Calu3 (cell line): ENCODE data around the gene RND3. TPM values are rescaled to one million over a fixed set of nuclear protein-coding genes. Genes with fewer than 3 reads are reported as not detected.

Source experiments
- BruUV-seq: library from RNA; stranded (reverse); fragments of 400-500 nt; replicated peaks from 2 replicates; lab custom pipeline; 2021; lab: Mats Ljungman, UMichigan
- CTCF ChIA-PET: fragments of 300-600 bp; sonication (Branson Sonifier 250); formaldehyde crosslinking; loops from one replicate; lab custom pipeline; 2022; ENCODE audit warnings: antibody characterized with exemption; lab: Charles Lee
- DNase-seq: peaks from one replicate; pipeline ENCODE4 v3.0.0; 2022
- H3K27ac Mint-ChIP-seq: one replicate; pipeline ENCODE4 v1.8.0; 2022; ENCODE audit warnings: mixed read lengths; ENCODE audit not compliant: unreplicated experiment
- H3K27me3 Mint-ChIP-seq: one replicate; pipeline ENCODE4 v1.8.0; 2022; ENCODE audit warnings: mixed read lengths; ENCODE audit not compliant: unreplicated experiment
- H3K36me3 Mint-ChIP-seq: one replicate; pipeline ENCODE4 v1.8.0; 2022; ENCODE audit warnings: mild to moderate bottlenecking, moderate library complexity, mixed read lengths; ENCODE audit not compliant: insufficient read depth, unreplicated experiment
- H3K4me1 Mint-ChIP-seq: one replicate; pipeline ENCODE4 v1.8.0; 2022; ENCODE audit warnings: mild to moderate bottlenecking, low read depth, mixed read lengths; ENCODE audit not compliant: unreplicated experiment
- H3K4me3 Mint-ChIP-seq: one replicate; pipeline ENCODE4 v1.8.0; 2022; ENCODE audit warnings: mild to moderate bottlenecking, low read depth, moderate library complexity, mixed read lengths; ENCODE audit not compliant: unreplicated experiment
- H3K9me3 Mint-ChIP-seq: one replicate; pipeline ENCODE4 v1.8.0; 2022; ENCODE audit warnings: low read depth, mixed read lengths; ENCODE audit not compliant: unreplicated experiment
- intact Hi-C: fragments of 100-400 bp; cut with micrococcal nuclease; formaldehyde crosslinking; loops from one replicate; pipeline ENCODE4 v1.10.0; 2022; ENCODE audit not compliant: unreplicated experiment
- total RNA-seq: library from RNA; stranded (reverse); gene quantifications from 2 replicates; pipeline ENCODE4 v1.2.3, GENCODE V29; 2022
- TF ChIP-seq, protein P1 (sequence below): fragments of 200-600 bp; IDR thresholded peaks from one replicate; pipeline ENCODE4 v1.8.0; 2022; ENCODE audit warnings: antibody characterized with exemption; ENCODE audit not compliant: unreplicated experiment

RND3 gene
- total RNA-seq, 1 experiment from 2014 or later: 118 TPM

DNA sequence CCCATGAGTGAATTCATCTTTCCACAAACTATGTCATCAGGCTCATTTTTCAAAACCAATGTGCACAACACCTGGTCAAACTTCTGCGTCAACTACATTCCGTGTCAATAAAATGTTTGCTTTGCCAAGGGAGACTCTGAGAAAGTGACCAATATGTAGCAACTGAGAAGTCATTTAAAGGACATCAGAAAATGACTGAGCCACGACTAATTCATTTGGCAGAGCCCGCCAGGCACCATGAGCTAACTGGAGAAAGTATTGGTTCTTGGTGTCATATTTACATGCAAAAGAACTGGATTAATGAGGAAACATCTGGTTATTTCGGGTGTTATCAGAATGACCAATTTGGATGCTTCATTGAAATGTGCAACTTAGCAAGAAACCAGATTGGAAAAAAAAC is 7.2 kb downstream of the RND3 start:
- CTCF ChIA-PET: interaction anchor here (0.6 to 0.7 kb wide), 2 partner anchors 547 to 882 kb away, joined by 3 to 6 read pairs; no protein-coding TSS in a partner anchor

DNA sequence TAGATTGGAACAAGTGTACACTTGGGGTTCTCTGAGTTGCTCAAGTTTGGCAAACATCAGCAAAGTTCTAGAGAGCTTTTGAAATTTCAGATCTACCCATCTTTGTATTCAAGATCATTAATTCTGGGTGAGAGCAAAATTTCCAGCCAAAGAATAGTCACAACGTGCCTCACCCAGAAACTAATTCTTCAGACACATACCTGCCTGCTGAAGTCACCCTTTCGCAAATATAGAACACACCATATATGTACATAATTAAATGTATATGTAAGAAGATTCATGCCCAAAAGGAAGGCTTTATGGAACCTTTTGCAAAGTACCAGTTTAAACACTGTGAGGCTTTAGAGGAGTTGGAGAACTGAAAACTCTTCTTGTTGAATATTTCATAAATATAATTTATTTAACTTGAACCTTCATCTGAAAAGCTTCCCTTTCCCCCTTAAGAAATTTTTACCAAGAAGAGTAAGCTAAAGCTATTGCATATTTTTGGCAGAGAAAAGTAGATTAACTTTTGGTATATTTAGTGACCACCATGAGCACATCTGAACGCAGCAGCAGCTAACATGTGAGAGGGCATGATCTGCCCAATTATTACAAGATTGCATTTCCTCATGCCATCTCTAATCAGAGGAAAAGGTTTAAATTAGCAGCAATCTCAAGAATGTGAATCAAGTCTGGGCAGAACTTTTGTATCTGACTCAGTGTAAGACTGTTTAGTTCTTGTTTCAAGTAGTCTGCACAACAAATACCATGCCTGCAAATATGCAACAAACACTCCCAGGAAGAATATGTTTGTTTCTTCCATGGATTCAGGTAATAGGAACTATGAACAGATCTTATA is 8.2 kb downstream of the RND3 start:
- Mint-ChIP-seq H3K27me3 (no peaks in the 10 kb centered on the region), H3K4me3 (peak overlapping the region; percentile 94), H3K36me3 (peaks cover 100% of the 10 kb centered on the region), H3K9me3 (no peaks in the 10 kb centered on the region), H3K4me1 (peaks cover 63% of the 10 kb centered on the region), H3K27ac (peak overlapping the region; percentile 94)
- TF ChIP-seq, protein P1, sequence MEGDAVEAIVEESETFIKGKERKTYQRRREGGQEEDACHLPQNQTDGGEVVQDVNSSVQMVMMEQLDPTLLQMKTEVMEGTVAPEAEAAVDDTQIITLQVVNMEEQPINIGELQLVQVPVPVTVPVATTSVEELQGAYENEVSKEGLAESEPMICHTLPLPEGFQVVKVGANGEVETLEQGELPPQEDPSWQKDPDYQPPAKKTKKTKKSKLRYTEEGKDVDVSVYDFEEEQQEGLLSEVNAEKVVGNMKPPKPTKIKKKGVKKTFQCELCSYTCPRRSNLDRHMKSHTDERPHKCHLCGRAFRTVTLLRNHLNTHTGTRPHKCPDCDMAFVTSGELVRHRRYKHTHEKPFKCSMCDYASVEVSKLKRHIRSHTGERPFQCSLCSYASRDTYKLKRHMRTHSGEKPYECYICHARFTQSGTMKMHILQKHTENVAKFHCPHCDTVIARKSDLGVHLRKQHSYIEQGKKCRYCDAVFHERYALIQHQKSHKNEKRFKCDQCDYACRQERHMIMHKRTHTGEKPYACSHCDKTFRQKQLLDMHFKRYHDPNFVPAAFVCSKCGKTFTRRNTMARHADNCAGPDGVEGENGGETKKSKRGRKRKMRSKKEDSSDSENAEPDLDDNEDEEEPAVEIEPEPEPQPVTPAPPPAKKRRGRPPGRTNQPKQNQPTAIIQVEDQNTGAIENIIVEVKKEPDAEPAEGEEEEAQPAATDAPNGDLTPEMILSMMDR: no peak
- TSS peak; percentile 54 for BruUV-seq
- CTCF ChIA-PET: interaction anchor here (0.7 kb wide), 1 partner anchor 660 kb away, joined by 3 read pairs; no protein-coding TSS in a partner anchor
- intact Hi-C loops: loop anchor here (2.0 kb wide), 2 partner anchors 264 to 490 kb away; no protein-coding TSS in a partner anchor
- DNase-seq: no peak

More for the DNA sequence above, 7.2 kb downstream of the RND3 start:
- DNase-seq: no peak
- H3K4me3 Mint-ChIP-seq: peak overlapping the region; percentile 94
- intact Hi-C loops: loop anchor here (5.0 kb wide), 2 partner anchors 338 to 558 kb away; no protein-coding TSS in a partner anchor
- H3K9me3 Mint-ChIP-seq: no peaks in the 10 kb centered on the region
- BruUV-seq: no TSS peak
- no peaks in the 10 kb centered on the region for H3K27me3 Mint-ChIP-seq
- peaks cover 54% of the 10 kb centered on the region for H3K4me1 Mint-ChIP-seq
- peak overlapping the region; percentile 94 for H3K27ac Mint-ChIP-seq
- H3K36me3 Mint-ChIP-seq: peaks cover 100% of the 10 kb centered on the region
- TF ChIP-seq, protein P1: no peak

DNA sequence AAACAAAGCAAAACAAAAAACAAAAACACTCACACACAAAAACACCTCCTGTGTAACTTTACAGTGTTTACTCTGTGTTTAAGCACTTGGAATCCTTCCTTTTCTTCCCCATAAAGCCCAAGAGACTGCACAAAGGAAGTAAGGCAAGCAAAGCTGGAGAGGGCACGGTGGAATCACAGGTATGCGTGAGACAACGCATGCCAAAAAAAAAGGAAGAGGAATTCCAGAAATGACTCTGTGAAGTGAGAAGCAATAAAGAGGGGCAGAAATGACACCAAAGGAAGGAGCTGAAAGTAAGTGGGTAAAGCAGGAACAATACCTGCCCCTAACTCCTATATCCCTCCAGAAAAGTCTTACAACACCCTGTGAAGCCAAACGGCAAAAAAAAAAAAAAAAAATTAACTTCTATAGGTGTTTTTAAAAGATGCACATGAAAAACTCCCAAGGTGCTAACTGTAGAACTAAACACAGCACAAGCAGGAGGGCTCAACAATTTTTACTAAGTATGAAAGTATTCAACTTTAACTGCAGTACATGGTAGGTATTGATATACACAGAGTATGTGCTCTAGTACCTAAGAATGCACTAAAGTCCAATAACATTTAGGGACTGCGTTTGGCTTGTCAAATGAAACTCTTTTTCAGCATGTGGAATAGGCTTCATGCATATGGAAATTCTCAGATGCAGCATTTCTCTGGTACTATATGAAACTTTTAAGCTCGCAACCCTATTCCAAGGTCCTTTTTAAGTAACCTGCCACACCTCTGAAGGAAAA is 9.1 kb downstream of the RND3 start:
- Mint-ChIP-seq H3K36me3 (peaks cover 100% of the 10 kb centered on the region), H3K27ac (peak overlapping the region; percentile 94), H3K4me1 (peaks cover 72% of the 10 kb centered on the region), H3K4me3 (peak overlapping the region; percentile 94), H3K9me3 (no peaks in the 10 kb centered on the region), H3K27me3 (no peaks in the 10 kb centered on the region)
- no peak for DNase-seq
- TF ChIP-seq, protein P1: no peak
- CTCF ChIA-PET: interaction anchor here (0.5 to 0.6 kb wide), 2 partner anchors 121 to 448 kb away, joined by 5 to 8 read pairs; no protein-coding TSS in a partner anchor
- intact Hi-C loops: loop anchor here (2.0 kb wide), 2 partner anchors 264 to 490 kb away; no protein-coding TSS in a partner anchor
- BruUV-seq: no TSS peak

DNA sequence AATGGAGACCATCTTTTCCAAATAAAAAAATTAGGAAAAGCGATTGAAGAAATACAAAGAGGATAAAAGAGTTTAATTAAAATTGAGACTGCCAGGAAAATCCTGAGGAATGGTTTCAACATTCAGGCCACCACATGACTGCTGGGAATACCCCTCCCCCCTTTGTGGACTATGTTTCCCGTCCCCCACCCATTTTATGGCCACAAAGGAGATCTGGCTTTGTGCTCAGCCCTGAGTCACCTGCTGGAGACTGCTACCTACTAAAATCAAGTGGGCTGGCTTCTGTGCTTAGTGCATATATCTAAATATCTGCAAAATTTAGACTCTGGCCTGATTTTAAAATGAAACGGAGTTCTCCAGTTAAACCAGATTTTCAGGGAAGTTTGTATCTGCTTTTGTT is 10.1 kb downstream of the RND3 start:
- H3K27me3 Mint-ChIP-seq: no peaks in the 10 kb centered on the region
- peaks cover 82% of the 10 kb centered on the region for H3K4me1 Mint-ChIP-seq
- H3K27ac Mint-ChIP-seq: peak overlapping the region; percentile 94
- CTCF ChIA-PET: no interaction called here
- peak overlapping the region; percentile 94 for H3K4me3 Mint-ChIP-seq
- intact Hi-C loops: no loop called here
- peaks cover 100% of the 10 kb centered on the region for H3K36me3 Mint-ChIP-seq
- BruUV-seq: no TSS peak
- no peaks in the 10 kb centered on the region for H3K9me3 Mint-ChIP-seq
- no peak for DNase-seq
- TF ChIP-seq, protein P1: no peak
